MM.1S (cell line): ENCODE data around the gene ANO3.

Experiments used
- DNase-seq: peaks from one replicate; pipeline ENCODE4 v3.0.0-alpha.2; 2015
- H2AFZ ChIP-seq: fragments of 300-600 bp; sonication (generic); 2 replicates; pipeline ENCODE4 v1.6.0; 2016; ENCODE audit warnings: antibody characterized with exemption, low read length
- H3F3A ChIP-seq: fragments of 300-600 bp; sonication (generic); 2 replicates; pipeline ENCODE4 v1.6.1; 2016; ENCODE audit warnings: mild to moderate bottlenecking, antibody characterized with exemption, low read length, moderate library complexity, mixed read lengths; ENCODE audit not compliant: insufficient read depth
- H3K27ac ChIP-seq: fragments of 300-600 bp; sonication (generic); 2 replicates; pipeline ENCODE4 v1.5.1; 2016; ENCODE audit warnings: mild to moderate bottlenecking, low read length
- H3K27me3 ChIP-seq: fragments of 300-600 bp; sonication (generic); replicated peaks from 2 replicates; pipeline ENCODE4 v1.6.0; 2016; ENCODE audit warnings: low read length; ENCODE audit not compliant: insufficient read depth
- H3K36me3 ChIP-seq: fragments of 300-600 bp; sonication (generic); replicated peaks from 2 replicates; pipeline ENCODE4 v1.6.1; 2016; ENCODE audit warnings: mild to moderate bottlenecking, low read length, mixed read lengths; ENCODE audit not compliant: insufficient read depth
- H3K4me1 ChIP-seq: fragments of 300-600 bp; sonication (generic); 2 replicates; pipeline ENCODE4 v1.6.1; 2016; ENCODE audit warnings: low read length, mixed read lengths
- H3K4me2 ChIP-seq: fragments of 300-600 bp; sonication (generic); 2 replicates; pipeline ENCODE4 v1.6.0; 2016; ENCODE audit warnings: low read depth, low read length
- H3K4me3 ChIP-seq: fragments of 300-600 bp; sonication (generic); 2 replicates; pipeline ENCODE4 v1.5.1; 2016; ENCODE audit warnings: low read length, mixed read lengths
- H3K79me2 ChIP-seq: fragments of 300-600 bp; sonication (generic); 2 replicates; pipeline ENCODE4 v1.6.1; 2016; ENCODE audit warnings: mixed run types, low read length, mixed read lengths
- H3K9ac ChIP-seq: fragments of 300-600 bp; sonication (generic); 2 replicates; pipeline ENCODE4 v1.6.1; 2016; ENCODE audit warnings: low read length, mixed read lengths
- H3K9me2 ChIP-seq: fragments of 300-600 bp; sonication (generic); replicated peaks from 2 replicates; pipeline ENCODE4 v1.6.1; 2016; ENCODE audit warnings: mild to moderate bottlenecking, low read length, mixed read lengths; ENCODE audit not compliant: insufficient read depth
- H3K9me3 ChIP-seq: fragments of 300-600 bp; sonication (generic); replicated peaks from 2 replicates; pipeline ENCODE4 v1.6.1; 2016; ENCODE audit warnings: mild to moderate bottlenecking, low read length, mixed read lengths; ENCODE audit not compliant: insufficient read depth
- H4K20me1 ChIP-seq: fragments of 300-600 bp; sonication (generic); 2 replicates; pipeline ENCODE4 v1.6.1; 2016; ENCODE audit warnings: mild to moderate bottlenecking, low read length, moderate library complexity, mixed read lengths; ENCODE audit not compliant: insufficient read depth
- EZH2 ChIP-seq: fragments of 300-600 bp; sonication (generic); optimal IDR thresholded peaks from 2 replicates; pipeline ENCODE3; 2017; ENCODE audit warnings: low read depth, mild to moderate bottlenecking, antibody characterized with exemption, low read length, mixed read lengths
- EZH2phosphoT487 ChIP-seq: fragments of 300-600 bp; sonication (generic); IDR thresholded peaks from 2 replicates; pipeline ENCODE4 v1.6.1; 2018; ENCODE audit warnings: antibody characterized with exemption, low read length
- TF ChIP-seq, protein P1 (sequence below): fragments of 300-600 bp; sonication (generic); IDR thresholded peaks from 2 replicates; pipeline ENCODE4 v1.5.1; 2016; ENCODE audit warnings: antibody characterized with exemption, low read length, mixed read lengths

The ANO3 gene

GRCh38 chr11:26359055-26359454, 27.1 kb downstream of the ANO3 start:
- Histone ChIP-seq H3K27me3 (no peaks in the 10 kb centered on the region), H4K20me1 (no peaks in the 10 kb centered on the region), H3K4me1 (no peaks in the 10 kb centered on the region), H3K9me2 (no peaks in the 10 kb centered on the region), H3K36me3 (no peaks in the 10 kb centered on the region), H3K27ac (no peak overlapping the region), H2AFZ (no peak overlapping the region), H3K9ac (no peak overlapping the region), H3K79me2 (no peaks in the 10 kb centered on the region), H3F3A (no peaks in the 10 kb centered on the region), H3K4me2 (no peak overlapping the region), H3K9me3 (no peaks in the 10 kb centered on the region), H3K4me3 (no peak overlapping the region)
- DNase-seq, result no peak
- no peak for TF ChIP-seq EZH2
- TF ChIP-seq EZH2phosphoT487, result no peak
- TF ChIP-seq, protein P1, sequence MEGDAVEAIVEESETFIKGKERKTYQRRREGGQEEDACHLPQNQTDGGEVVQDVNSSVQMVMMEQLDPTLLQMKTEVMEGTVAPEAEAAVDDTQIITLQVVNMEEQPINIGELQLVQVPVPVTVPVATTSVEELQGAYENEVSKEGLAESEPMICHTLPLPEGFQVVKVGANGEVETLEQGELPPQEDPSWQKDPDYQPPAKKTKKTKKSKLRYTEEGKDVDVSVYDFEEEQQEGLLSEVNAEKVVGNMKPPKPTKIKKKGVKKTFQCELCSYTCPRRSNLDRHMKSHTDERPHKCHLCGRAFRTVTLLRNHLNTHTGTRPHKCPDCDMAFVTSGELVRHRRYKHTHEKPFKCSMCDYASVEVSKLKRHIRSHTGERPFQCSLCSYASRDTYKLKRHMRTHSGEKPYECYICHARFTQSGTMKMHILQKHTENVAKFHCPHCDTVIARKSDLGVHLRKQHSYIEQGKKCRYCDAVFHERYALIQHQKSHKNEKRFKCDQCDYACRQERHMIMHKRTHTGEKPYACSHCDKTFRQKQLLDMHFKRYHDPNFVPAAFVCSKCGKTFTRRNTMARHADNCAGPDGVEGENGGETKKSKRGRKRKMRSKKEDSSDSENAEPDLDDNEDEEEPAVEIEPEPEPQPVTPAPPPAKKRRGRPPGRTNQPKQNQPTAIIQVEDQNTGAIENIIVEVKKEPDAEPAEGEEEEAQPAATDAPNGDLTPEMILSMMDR, result no peak

DNA sequence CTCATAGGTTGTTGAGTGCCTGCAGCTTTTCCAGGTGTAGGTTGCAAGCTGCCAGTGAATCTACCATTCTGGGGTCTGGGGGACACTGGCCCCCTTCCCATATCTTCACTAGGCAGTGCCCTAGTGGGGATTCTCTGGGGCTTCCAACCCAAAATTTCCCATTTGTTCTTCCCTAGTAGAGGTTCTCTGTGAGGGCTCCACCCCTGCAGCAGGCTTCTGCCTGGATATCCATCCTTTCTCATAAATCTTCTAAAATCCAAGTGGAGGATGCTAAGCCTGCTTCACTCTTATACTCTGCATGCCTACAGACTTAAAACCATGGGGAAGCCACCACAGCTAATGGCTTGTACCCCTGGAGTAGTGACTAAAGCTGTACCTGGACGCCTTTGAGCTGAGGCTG, 33.4 kb downstream of the ANO3 start:
- DNase-seq, result no peak
- Histone ChIP-seq H3K36me3 (no peaks in the 10 kb centered on the region), H3K4me1 (no peaks in the 10 kb centered on the region), H2AFZ (no peak overlapping the region), H3K4me2 (no peak overlapping the region), H3K9me3 (no peaks in the 10 kb centered on the region), H3K27me3 (no peaks in the 10 kb centered on the region), H3K9ac (no peak overlapping the region), H3K27ac (no peak overlapping the region), H3K4me3 (no peak overlapping the region), H3K79me2 (no peaks in the 10 kb centered on the region), H3K9me2 (no peaks in the 10 kb centered on the region), H4K20me1 (no peaks in the 10 kb centered on the region), H3F3A (no peaks in the 10 kb centered on the region)
- TF ChIP-seq, protein P1, result no peak
- no peak for TF ChIP-seq EZH2
- TF ChIP-seq EZH2phosphoT487, result no peak

DNA sequence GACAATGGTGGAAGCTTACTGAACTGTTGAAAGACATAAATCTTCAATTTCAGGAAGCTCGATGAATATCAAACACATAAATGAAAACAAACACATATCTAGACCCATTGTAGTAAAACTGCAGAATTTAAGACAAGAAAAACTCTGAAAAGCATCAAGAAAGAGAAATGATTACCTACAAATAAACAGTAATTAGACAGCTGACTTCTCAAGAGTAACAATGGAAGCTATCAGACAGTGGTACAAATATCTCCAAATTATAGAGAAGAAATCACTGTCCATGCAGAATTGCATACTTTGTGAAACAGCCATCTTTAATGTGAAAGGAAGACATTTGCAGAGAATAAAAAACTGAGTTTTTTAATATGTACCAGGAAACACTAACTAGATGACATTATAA, 45.7 kb downstream of the ANO3 start:
- no peaks in the 10 kb centered on the region for H3K4me1 ChIP-seq
- no peaks in the 10 kb centered on the region for H4K20me1 ChIP-seq

More for the DNA sequence above, 45.7 kb downstream of the ANO3 start:
- Histone ChIP-seq H3K9me2 (no peaks in the 10 kb centered on the region), H3K27ac (no peak overlapping the region), H3K4me3 (no peak overlapping the region), H3K9me3 (no peaks in the 10 kb centered on the region), H3K79me2 (no peaks in the 10 kb centered on the region), H3F3A (no peaks in the 10 kb centered on the region), H3K27me3 (no peaks in the 10 kb centered on the region), H3K4me2 (no peak overlapping the region), H3K36me3 (no peaks in the 10 kb centered on the region), H3K9ac (no peak overlapping the region), H2AFZ (no peak overlapping the region)
- DNase-seq, result no peak
- TF ChIP-seq, protein P1, result no peak
- no peak for TF ChIP-seq EZH2
- no peak for TF ChIP-seq EZH2phosphoT487
